Gastroesophageal sphincter (tissue), 4 donors: Measurements from ENCODE around the gene PLIN4. TPM values are rescaled to one million over a fixed set of nuclear protein-coding genes. Genes with fewer than 3 reads are reported as not detected.

Experiments
- ATAC-seq: fragments of 150-250 bp; one replicate; pipeline ENCODE4 v1.9.1; 2016; ENCODE audit warnings: mild to moderate bottlenecking, moderate library complexity
- H3K27ac ChIP-seq, 4 donors: fragments of 200-600 bp; sonication (generic) in 3 of 4; 1 replicate in 3 of 4; 2 replicates in 1 of 4; pipeline ENCODE4 v1.5.1; 2016 to 2019
- H3K27me3 ChIP-seq: fragments of 200-600 bp; sonication (generic); one replicate; pipeline ENCODE4 v1.5.1; 2019
- H3K36me3 ChIP-seq, 2 donors: fragments of 200-600 bp; sonication (generic); one replicate each; pipeline ENCODE4 v1.5.1; 2019; ENCODE audit warnings: control low read depth in 1 of 2
- H3K4me1 ChIP-seq, 3 donors: fragments of 200-600 bp; sonication (generic); 1 replicate in 2 of 3; 2 replicates in 1 of 3; pipeline ENCODE4 v1.5.1; 2016 to 2019; ENCODE audit warnings: control low read depth in 2 of 3
- H3K4me3 ChIP-seq, 2 donors: fragments of 200-600 bp; sonication (generic); one replicate each; pipeline ENCODE4 v1.5.1; 2019; ENCODE audit warnings: mild to moderate bottlenecking in 1 of 2, moderate library complexity in 1 of 2
- H3K9me3 ChIP-seq, 3 donors: fragments of 200-600 bp; sonication (generic); one replicate each; pipeline ENCODE4 v1.5.1; 2017 to 2019; ENCODE audit warnings: control low read depth in 2 of 3
- EP300 ChIP-seq: sonication (generic); formaldehyde crosslinking; IDR thresholded peaks from one replicate; pipeline ENCODE4 v1.6.1; 2017; ENCODE audit warnings: antibody characterized with exemption, mild to moderate bottlenecking
- POLR2A ChIP-seq, 2 donors: fragments of 450-650 bp; IDR thresholded peaks; one replicate each; pipeline ENCODE4 v1.6.1; 2017; ENCODE audit warnings: antibody characterized with exemption in 2 of 2, mild to moderate bottlenecking in 2 of 2, moderate library complexity in 1 of 2
- POLR2AphosphoS5 ChIP-seq: sonication (generic); formaldehyde crosslinking; IDR thresholded peaks from one replicate; pipeline ENCODE4 v1.6.1; 2017; ENCODE audit warnings: antibody characterized with exemption
- WGBS, 2 donors: methylation state at CpG; one replicate each; pipeline ENCODE4 v1.1.5; 2018; ENCODE audit warnings: low coverage in 1 of 2; 5-methylcytosine and 5-hydroxymethylcytosine counted together
- total RNA-seq, 4 donors: library from RNA; depleted of rRNA; stranded (reverse); fragments of >200 nt; gene quantifications; one replicate each; pipeline ENCODE4 v1.1.0, GENCODE V29; 2016
- TF ChIP-seq, protein P1 (sequence below), 4 experiments: fragments of 200-600 bp in 2 of 4; fragments of 450-650 bp in 2 of 4; sonication (generic) in 1 of 4; IDR thresholded peaks; one replicate each; pipeline ENCODE4 v1.5.1; 2017 to 2019; ENCODE audit warnings: antibody characterized with exemption in 4 of 4, mild to moderate bottlenecking in 2 of 4, moderate library complexity in 2 of 4

The PLIN4 gene
- total RNA-seq, 4 donors from 2014 or later, result 66.0 to 145 (median 87.5) TPM

DNA sequence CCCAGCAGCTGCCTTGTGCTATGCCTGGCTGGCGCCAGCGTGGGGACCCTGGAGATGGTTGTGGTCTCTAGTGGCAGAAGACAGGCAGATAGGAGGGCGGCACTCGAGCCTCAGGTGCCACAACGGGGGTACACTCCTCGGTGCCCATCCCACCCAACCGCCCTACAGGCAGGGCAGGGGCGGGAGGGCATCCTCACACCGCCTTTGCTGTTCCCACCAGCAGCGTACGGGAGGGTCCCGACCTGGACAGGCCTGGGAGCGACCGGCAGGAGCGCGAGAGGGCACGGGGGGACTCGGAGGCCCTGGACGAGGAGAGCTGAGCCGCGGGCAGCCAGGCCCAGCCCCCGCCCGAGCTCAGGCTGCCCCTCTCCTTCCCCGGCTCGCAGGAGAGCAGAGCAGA is 16.6 kb downstream of the PLIN4 start:
- TF ChIP-seq EP300 (no peak), POLR2AphosphoS5 (no peak), POLR2A (IDR thresholded peaks at IDR 0.05) (no peak)
- TF ChIP-seq, protein P1, sequence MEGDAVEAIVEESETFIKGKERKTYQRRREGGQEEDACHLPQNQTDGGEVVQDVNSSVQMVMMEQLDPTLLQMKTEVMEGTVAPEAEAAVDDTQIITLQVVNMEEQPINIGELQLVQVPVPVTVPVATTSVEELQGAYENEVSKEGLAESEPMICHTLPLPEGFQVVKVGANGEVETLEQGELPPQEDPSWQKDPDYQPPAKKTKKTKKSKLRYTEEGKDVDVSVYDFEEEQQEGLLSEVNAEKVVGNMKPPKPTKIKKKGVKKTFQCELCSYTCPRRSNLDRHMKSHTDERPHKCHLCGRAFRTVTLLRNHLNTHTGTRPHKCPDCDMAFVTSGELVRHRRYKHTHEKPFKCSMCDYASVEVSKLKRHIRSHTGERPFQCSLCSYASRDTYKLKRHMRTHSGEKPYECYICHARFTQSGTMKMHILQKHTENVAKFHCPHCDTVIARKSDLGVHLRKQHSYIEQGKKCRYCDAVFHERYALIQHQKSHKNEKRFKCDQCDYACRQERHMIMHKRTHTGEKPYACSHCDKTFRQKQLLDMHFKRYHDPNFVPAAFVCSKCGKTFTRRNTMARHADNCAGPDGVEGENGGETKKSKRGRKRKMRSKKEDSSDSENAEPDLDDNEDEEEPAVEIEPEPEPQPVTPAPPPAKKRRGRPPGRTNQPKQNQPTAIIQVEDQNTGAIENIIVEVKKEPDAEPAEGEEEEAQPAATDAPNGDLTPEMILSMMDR (IDR thresholded peaks at IDR 0.05), result no peak
- Histone ChIP-seq H3K4me3 (no peak overlapping the region), H3K9me3 (no peaks in the 10 kb centered on the region), H3K4me1 (peaks cover 0 to 42% (median 0%) of the 10 kb centered on the region in 3 donors), H3K27ac (peak overlapping the region in 3 of 4 donors; percentile 15 to 66 (median 57)), H3K36me3 (peaks cover 0 to 100% of the 10 kb centered on the region in 2 donors), H3K27me3 (no peaks in the 10 kb centered on the region)
- WGBS, 2 donors, result 67% methylated on average over 6 of the region's 25 CpGs; no CpG with 5 or more reads in 1 of the 2 donors
- no peak for ATAC-seq

DNA sequence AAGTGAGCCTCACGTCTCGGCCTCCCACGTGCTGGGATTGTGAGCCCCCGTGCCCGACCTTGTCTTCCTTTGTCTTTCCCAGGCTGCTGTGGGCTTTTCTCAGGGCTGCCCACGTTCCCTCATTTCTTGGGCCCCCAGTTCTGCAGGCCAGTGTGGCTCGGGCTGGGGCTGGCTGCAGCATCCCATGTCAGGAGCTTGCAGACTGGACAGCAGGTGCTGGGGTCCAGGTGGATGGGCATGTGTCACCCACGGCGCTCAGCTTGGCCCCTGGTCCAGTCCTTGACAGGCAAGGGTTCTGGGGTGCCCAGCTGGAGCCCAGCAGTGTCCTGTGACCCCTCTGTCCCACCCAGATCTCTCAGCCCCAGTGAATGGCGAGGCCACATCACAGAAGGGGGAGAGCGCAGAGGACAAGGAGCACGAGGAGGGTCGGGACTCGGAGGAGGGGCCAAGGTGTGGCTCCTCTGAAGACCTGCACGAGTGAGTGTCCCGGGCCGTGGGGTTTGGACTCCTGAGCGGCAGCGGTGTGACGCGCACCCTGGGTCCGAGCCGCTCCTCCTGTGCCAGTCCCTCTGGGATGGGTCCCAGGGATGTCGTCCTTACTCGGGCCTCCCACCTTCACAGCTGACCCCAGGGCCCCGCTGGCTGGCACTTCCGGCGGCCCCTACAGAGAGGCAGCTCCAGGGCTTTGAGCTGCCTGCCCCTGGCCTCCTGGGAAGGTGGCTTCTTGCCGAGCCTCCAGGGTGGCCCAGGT is 17.3 kb downstream of the PLIN4 start:
- Histone ChIP-seq H3K27me3 (no peaks in the 10 kb centered on the region), H3K4me1 (peaks cover 0 to 38% (median 0%) of the 10 kb centered on the region in 3 donors), H3K9me3 (no peaks in the 10 kb centered on the region), H3K27ac (peak overlapping the region in 3 of 4 donors; percentile 15 to 66 (median 57)), H3K36me3 (peaks cover 0 to 100% of the 10 kb centered on the region in 2 donors), H3K4me3 (no peak overlapping the region)
- no peak for ATAC-seq
- TF ChIP-seq EP300 (no peak), POLR2AphosphoS5 (no peak), POLR2A (IDR thresholded peaks at IDR 0.05) (no peak)
- TF ChIP-seq, protein P1 (IDR thresholded peaks at IDR 0.05), result no peak
- WGBS, 2 donors, result no CpG with 5 or more reads among the region's 29 CpGs

DNA sequence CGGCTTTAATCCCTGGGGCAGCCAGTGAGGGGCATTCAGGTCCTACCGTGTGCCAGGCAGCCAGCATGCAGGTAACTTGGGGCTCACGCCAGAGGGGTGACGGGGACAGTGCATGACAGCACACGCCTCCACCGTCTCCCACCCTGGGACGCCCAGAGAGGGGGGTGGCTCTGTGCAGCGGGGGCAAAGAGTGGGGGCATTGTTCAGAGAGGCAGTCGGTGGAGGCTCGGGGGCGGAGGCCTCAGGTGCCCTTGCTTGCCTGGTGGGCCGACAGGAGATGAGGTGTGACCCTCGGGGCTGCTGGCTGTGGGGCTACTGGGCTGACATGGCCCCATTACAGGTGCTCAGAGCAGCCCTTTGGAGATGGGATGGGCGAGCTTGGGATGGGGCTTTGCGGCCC is 18.4 kb downstream of the PLIN4 start:
- TF ChIP-seq POLR2AphosphoS5, result no peak
- no peak for TF ChIP-seq POLR2A (IDR thresholded peaks at IDR 0.05)
- H3K9me3 ChIP-seq, result no peaks in the 10 kb centered on the region
- H3K27me3 ChIP-seq, result no peaks in the 10 kb centered on the region
- ATAC-seq, result no peak
- peaks cover 0 to 32% (median 0%) of the 10 kb centered on the region in 3 donors for H3K4me1 ChIP-seq
- no peak overlapping the region for H3K4me3 ChIP-seq
- H3K36me3 ChIP-seq, result peaks cover 0 to 97% of the 10 kb centered on the region in 2 donors
- H3K27ac ChIP-seq, result peak overlapping the region in 1 of 4 donors; percentile 15
- WGBS, 2 donors, result 96% methylated on average over 4 of the region's 15 CpGs; no CpG with 5 or more reads in 1 of the 2 donors

DNA sequence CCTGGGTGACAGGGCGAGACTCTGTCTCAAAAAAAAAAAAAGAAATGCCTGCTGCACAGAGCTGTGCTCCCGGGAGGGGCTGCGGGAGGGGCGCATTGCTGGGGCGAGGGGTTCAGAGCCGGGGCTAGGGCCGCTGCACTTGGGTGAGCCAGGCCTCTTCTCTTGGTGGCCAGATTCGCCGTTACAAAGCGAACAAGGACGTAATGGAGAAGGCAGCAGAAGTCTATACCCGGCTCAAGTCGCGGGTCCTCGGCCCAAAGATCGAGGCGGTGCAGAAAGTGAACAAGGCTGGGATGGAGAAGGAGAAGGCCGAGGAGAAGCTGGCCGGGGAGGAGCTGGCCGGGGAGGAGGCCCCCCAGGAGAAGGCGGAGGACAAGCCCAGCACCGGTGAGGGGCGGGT is 19.0 kb downstream of the PLIN4 start:
- TF ChIP-seq, protein P1 (IDR thresholded peaks at IDR 0.05), result no peak
- TF ChIP-seq EP300 (no peak), POLR2A (IDR thresholded peaks at IDR 0.05) (no peak), POLR2AphosphoS5 (no peak)
- H3K27me3 ChIP-seq, result no peaks in the 10 kb centered on the region
- no peak overlapping the region for H3K27ac ChIP-seq
- H3K4me3 ChIP-seq, result no peak overlapping the region
- 94 to 100% methylated on average over 2 to 7 of the region's 23 CpGs for WGBS, 2 donors
- H3K4me1 ChIP-seq, result peaks cover 0 to 27% (median 0%) of the 10 kb centered on the region in 3 donors
- H3K9me3 ChIP-seq, result no peaks in the 10 kb centered on the region
- no peak for ATAC-seq
- peaks cover 0 to 97% of the 10 kb centered on the region in 2 donors for H3K36me3 ChIP-seq

DNA sequence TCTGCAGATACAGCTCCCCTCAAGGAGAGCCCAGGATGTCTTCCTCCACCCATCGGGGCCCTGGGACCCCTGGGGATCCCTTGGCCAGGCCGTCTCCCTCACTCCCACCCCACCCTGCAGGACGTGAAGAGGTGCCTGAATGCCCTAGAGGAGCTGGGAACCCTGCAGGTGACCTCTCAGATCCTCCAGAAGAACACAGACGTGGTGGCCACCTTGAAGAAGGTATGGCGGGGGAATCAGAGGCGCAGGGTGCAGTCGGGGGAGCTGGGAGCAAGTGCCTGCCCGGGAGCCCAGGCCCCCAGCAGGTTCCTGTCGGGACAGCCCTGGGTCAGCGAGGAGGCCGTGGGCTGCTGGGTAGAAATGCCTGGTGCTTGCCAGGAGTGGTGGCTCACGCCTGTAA is 19.6 kb downstream of the PLIN4 start:
- no peak overlapping the region for H3K4me3 ChIP-seq
- TF ChIP-seq, protein P1 (IDR thresholded peaks at IDR 0.05), result no peak
- TF ChIP-seq POLR2A (IDR thresholded peaks at IDR 0.05) (no peak), POLR2AphosphoS5 (no peak), EP300 (no peak)
- peaks cover 0 to 97% of the 10 kb centered on the region in 2 donors for H3K36me3 ChIP-seq
- H3K27ac ChIP-seq, result no peak overlapping the region
- no peaks in the 10 kb centered on the region for H3K27me3 ChIP-seq
- no peak for ATAC-seq
- 100% methylated on average over 1 of the region's 12 CpGs; no CpG with 5 or more reads in 1 of the 2 donors for WGBS, 2 donors
- H3K4me1 ChIP-seq, result peaks cover 0 to 22% (median 0%) of the 10 kb centered on the region in 3 donors
- H3K9me3 ChIP-seq, result no peaks in the 10 kb centered on the region
